Activated CD4-positive, alpha-beta T cell treated with anti-CD3 and anti-CD28 coated beads, Interleukin-2, Interleukin-4, amounts not matched to agents 100 ng/mL and 50 ng/mL, durations not matched to agents 16 hours and 8 hours (primary cell): ENCODE data around the gene FKBP1B.
"Not testable (repeated sequence)": the region's sequence is repeated elsewhere in the genome, so short reads cannot be mapped to it uniquely, and the experiment has no call there.

Experiments
- DNase-seq: peaks from one replicate; pipeline ENCODE4 v3.0.0-alpha.2; 2020; ENCODE audit warnings: low spot score

FKBP1B gene

DNA sequence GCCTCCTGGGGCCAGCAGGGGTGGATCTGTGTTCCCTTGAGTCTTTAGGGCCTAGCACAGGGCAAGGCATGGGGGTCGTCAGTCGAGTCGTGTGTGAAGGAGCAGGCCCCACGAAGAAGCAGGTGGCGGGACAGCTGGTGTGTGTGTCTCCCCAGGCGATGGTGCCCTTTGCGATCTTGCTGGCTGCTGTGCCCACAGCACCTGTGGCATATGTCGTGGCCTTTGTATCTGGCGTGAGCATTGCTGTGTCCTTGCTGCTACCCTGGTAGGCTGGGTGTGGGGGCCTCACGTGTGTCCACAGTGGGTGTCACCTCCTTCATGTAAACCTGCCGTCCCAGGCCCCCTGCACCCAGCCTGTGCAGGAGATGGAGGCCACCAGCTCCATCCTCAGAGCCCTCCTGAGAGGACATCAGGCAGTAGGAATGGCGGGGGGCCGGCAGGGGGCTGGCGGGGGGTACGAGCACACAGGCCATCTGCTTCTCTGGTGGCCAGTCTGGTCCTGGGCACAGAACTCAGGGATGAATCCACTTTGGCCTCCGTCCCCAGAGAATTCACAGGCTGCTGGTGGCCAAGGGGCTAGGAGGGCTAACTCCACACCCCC is 26.5 kb upstream of the FKBP1B start:
- DNase-seq = no peak

DNA sequence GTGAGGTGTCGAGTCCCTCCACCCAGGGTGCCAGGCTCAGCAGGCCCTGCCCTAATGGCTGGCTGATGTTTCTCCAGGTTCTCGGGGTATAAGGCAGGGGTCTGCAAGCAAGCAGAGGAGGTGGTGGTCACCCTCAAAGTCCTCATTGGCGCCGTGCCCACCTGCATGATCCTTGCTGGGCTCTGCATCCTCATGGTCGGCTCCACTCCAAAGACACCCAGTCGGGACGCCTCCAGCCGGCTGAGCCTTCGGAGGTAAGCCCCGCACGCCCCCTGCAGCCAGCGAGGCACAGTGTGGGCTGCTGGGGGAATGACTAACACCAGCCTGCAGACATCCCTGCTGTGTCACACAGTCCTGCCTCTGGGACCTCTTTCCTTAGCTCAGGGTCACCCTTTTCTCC is 25.5 kb upstream of the FKBP1B start:
- no peak for DNase-seq

DNA sequence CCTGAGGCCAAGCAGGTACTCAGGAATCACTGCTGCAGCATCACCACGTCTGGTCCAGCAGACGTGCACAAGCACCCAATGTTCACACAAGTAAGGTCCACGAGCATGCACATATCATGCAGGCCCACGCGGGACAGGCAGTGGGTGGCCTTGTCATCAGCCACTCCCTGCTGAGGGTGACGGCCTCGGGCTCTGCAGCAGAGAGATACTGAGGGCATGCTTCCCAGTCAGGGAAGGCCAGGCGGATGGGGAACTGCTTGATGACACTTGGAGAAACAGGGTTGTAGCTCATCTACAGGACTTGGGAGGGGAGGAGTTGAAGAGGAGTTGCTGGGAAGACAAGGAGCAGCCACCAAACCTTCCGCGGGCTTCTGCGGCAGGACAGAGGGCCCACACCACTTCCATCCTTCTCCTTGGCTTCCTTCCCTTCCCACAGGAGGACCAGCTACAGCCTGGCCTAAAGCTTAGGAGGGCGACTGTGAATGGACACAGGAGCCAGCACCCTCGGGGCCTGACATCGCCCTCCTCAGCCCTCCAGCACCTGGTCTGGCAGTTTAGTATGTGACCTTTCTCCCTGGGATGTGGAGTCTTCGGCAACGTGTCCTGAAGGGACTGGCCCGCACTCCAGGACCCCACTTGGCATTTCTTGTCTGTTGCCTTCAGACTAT is 24.4 kb upstream of the FKBP1B start:
- DNase-seq = no peak

DNA sequence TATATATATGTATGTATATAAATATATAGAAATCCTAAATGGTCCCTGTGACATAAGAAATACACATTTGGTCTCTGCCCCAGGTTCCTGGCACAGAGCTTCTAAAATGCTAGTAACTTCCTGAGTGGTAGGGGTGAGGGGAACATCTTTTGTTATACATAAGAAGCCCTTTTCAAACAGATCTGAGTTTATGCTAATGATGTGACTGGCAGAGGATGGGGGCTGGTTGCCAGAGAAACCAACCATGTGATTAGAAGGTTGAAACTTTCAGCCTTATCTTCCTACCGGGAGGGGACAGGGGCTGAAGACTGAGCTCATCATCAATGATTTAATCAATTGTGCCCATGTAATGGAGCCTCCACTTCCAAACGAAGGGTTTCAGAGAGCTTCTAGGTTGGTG is 23.3 kb upstream of the FKBP1B start:
- DNase-seq = no peak

DNA sequence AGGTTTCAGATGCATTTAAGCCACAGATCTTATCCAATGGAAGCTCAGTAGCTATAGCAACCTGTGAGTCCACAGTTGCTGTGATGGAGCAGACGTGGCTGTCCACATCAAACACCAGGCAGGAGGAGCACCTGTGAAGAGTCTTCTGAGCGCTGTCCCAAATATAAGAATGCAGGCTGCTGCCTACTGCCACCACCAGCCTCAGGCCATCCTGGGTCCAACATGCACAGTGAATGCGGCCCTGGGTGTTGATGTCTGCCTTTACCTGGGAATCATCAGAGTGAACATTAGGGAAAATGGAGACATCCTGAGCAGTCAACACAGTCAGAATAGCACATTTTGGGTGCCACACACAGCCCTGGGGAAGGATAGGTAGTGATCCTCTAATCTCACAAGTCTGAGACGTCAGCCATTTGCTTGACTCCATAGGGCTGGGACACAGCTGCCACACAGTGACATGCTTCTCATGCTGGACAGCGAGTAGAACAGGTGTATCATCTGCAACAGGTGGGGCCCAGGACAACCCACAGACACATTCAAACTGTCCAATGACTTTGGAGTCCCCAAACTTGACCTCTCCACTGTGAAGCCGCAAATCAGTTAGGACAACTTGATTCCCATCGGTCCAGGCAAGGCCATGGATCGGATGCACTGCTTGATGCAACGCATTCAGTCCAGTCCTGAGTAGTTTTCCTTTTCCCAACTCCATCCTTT is 10.6 kb upstream of the FKBP1B start:
- DNase-seq = no peak

DNA sequence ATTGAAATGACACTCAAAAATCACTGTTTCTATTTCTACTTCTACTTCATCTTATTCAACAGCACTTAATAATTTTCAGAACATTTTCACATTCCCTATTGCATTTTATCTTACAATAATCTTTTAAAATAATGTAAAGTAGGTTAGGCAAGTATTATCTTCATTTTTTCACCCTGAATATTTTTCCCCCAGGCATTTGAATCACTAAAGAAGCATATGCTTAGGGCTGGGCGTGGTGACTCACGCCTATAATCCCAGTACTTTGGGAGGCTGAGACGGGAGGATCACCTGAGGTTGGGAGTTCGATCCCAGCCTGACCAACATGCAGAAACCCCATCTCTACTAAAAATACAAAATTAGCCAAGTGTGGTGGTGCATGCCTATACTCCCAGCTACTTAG is 9.0 kb upstream of the FKBP1B start:
- no peak for DNase-seq

DNA sequence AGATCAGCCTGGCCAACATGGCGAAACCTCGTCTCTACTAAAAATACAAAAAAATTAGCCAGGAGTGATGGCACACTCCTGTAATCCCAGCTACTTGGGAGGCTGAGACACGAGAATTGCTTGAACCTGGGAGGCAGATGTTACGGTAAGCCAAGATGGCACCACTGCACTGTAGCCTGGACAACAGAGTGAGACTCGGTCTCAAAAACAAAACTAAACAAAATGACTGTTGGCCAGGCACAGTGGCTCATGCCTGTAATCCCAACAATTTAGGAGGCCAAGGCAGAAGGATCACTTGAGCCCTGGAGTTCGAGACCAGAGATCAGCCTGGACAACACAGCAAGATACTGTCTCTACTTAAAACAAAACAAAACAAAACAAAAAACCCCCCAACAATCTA is 6.4 kb upstream of the FKBP1B start:
- DNase-seq = not testable (repeated sequence)

DNA sequence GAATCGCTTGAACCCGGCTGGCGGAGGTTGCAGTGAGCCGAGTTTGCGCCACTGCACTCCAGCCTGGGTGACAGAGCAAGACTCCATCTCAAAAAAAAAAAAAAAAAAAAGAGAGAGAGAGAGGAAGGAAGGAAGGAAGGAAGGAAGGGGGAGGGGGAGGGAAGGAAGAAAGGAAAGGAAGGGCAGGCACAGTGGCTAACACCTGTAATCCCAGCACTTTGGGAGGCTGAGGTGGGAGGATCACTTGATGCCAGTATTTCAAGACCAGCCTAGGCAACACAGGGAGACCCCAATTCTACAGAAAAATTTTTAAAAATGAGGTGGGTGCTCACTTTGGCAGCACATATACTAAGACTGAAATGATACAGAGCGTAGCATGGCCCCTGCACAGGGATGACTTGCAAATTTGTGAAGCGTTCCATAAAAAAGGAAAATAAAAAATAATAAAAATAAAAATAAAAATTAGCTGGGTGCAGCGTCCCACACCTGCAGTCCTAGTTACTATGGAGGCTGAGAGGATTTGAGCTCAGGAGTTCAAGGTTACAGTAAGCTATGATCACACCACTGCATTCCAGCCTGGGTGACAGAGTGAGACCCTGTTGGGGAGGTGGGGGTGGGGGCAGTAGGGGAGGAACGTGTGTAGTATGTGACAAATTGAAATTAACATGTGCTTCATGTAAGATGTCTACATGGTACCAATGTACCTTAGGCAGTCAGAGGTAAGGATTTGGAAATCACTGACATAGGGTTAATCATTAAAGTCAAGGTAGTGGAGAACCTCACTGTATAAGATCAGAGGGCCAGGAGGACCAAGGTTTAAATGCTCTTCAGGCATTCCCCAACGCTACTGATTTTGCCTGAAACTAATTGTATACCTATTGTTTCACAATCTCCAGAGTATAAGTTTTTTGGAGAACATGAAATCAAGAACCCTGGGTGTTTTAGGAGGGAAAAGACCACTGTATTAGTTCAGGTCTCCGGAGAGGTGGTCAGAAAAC is 3.7 kb upstream of the FKBP1B start:
- DNase-seq = no peak

DNA sequence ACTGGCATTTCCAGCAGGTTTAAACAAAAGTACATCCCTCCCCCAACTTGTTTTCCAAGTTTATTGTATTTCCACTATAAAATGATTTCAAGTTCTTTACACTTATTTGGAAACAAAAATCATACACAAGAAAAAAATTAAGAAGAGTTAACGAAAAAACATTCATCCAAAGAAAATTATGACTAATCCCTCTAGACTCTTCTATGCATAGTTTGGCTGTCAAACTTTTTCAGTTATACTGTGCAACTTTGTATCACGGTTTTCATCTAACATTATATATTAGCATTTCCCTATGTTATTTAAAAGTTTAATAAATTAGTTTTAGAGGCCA is 3.0 kb upstream of the FKBP1B start:
- no peak for DNase-seq

DNA sequence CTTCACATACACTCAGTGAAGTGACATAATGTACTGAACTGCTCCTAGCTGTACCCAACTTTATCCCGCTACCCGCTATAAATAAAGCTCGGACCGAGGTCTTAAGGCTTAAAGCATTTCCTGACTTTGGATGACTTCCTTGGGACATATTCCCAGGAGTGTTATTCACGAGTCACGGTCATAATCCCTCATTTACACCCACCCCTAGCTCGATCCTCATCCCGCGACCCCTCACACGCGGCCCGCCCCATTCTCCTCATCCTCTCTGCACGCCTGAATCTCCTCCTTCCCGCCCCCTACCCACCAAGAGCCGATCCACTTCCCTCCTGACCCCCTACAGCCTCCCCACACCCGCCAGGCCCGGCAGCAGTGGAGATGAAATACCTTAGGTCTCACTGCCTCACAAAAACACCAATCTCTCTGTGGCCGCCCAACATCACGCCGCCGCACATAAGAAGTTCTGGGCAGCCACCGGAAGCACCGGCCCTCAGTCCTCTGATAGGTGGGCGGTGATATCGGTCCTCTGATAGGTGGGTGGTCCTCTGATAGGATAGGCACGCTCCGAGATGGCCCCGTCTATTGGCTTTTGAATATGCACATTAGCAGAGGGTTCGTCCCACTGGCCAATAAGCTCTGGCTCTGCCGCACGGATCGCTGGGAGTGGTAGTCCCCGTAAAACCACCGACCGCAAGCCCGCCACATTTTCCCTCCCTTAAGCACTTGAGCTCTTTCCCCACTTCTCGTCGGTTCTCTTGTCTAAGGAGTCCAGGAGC is 2.4 kb upstream of the FKBP1B start, which contains the start of gene WDCP:
Gene WDCP (minus strand): TSS at position 462 of the 773 bp plus-strand sequence. CDS start 7,897 bp downstream, outside the sequence.
- DNase-seq = peak; percentile 98

DNA sequence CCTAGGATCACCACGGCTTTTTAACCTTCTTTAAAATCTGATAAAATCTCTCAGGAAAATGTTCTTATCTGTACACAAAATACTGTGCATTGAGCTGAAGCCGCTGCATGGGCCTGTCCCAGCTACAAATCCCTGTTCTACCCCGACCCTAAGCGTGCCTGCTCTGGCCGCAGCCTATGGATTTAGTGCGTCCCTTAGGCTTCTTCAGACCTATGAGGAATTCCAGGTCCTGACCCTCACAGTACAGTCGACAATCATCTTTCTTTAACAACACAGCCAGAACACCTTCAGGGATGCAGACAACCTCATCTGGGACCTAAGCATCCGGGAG is 1.9 kb upstream of the FKBP1B start:
- no peak for DNase-seq

DNA sequence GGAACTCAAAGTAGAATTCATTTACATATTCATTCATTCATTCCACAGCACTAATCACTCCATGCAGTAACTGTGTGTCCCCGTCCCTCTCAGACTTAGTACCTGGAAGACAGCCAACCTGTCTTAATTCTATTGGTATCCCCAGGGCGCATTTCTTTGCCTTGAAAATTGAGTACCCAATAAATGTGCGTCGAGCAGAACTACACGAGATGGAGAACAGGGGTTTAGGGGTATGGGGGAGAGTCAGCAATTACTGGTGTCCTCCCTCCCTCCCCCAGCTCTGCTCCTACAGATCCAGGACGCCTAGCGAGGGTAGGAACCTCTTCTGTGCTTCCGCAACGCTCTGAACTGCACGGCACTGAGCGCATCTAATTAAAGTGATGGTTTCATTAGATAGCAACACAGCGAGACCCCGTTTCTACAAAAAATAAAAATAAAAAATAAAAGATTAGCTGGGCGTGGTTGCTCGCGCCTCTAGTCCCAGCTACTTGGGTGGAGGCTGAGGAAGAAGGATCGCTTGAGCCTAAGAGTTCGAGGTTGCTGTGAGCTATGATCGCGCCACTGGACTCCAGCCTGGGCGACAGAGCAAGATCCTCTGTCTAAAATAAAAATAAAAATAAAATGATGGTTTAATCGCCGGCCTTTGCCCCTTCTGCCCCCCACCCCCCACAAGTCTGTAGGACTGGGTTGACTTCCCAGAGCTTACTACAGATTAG is 614 bp upstream of the FKBP1B start:
- no peak for DNase-seq

DNA sequence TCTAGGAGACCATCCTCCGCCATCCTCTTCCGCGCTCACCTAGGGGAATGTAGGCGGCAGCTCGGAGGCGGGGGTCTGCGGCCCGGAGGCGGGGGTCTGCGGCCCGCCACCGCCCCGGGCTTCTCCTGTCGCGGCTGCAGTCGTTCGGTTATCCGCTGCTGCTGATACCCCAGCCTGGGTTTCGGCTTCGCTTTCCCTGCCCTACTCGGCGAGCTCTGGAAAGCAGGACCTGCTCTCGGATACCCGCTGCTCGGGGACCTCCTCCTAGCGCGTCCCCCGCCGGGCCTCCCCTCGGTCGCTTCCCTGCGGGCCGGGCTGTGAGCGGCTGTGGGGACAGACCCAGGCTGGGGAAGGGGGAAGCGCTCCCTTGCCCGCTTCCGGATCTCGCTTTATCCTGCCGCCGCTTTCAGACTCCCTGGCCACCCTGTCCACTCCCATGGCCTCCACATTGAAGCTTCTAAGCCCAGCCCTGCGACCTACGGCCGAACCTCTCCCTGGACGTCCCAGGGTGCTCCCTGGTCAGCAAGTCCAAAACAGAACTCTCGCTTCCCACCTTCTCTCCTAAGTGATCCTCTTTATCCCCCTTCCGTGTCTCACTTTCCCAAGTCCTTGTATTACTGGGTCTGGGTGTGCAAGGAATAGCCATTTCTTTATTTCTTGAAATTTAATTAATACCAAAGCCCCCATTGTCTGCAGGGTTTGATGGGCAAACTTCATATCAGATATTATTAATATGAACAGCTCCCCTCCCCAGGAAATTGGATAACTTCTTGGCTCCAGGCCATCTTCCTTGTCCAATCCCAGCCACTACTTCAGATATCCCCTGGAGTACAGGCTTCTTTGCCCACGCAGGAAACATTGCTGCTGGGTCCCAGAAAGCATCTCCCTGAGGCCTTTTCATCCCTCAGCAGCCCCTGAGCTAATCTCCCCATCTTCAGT is 769 bp downstream of the FKBP1B start:
- DNase-seq = no peak

DNA sequence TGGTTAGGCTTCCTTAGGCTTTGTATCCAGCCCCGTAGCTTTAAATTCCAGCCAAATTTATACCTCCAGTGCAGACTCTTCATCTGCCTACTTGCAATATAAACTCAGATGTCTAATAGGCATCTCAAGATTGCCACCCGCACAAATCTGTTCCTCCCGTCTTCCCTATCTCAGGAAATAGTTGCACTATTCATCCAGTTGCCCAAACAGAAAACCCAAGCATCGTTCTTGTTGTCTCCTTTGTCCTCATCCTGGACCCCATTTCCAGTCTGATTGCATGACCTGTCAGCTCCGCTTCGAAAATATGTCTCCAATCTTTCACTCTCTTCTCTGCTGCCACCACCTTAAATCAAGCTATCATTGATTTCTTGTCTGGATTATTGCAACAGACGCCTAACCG is 2.3 kb downstream of the FKBP1B start:
- no peak for DNase-seq

DNA sequence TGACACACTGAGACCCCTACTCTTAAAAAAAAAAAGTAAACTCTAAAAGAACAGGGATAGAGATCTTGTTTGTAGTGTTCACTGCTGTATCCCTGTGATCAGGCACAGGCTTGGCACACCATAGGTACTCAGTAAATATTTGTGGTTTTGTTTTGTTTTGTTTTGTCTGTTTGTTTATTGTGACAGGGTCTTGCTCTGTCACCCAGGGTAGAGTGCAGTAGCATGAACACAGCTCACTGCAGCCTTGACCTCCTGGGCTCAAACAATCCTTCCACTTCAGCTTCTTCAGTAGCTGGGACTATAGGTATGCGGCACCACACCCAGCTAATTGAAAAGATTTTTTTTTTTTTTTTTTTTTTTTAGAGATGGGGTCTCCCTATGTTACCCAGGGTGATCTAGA is 3.4 kb downstream of the FKBP1B start:
- no peak for DNase-seq

DNA sequence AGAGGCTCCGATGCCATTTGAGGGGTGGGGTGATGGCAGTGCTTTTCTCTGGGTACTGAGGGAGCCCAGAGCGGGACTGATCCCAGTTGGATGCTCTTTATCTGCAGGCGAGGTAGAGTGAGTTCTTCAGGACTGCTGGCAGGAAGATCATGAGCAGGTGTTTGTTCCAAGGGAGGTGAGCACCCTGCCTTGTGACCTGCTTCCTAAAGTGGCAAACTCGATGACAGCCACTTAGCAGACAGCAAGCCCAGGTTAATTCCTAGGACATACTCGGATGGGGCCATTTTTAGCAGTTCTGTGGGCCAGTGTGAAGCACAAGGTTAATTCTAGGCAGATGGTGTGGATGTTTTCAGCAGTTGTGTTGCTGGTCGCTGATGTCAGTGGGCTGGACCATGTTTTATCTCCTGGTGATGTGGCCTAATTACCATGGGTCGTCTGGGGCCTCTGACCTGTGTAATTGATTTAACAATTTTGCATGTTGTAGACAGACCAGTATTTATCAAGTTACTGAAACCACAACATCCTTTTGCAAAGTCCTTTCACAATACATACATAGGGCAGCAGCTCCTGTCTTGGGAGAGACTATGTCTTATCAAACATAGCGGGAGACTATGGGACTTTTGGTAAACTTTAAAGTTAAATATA is 4.9 kb downstream of the FKBP1B start:
- no peak for DNase-seq

DNA sequence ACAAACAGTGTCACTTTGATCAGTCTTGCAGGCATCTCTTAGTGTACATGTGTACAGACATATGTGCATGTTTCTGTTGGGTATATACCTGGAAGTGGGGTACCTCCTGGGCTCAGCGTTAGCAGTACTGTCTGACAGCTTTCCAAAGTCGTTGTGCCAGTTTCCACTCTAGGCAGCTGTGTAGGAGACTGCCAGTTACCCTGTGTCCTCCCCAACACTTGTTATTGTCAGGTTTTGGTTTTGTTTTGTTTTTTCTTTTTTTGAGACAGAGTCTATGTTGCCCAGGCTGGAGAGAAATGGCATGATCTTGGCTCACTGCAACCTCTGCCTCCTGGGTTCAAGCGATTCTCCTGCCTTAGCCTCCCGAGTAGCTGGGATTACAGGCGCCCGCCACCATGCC is 6.2 kb downstream of the FKBP1B start:
- DNase-seq = no peak

DNA sequence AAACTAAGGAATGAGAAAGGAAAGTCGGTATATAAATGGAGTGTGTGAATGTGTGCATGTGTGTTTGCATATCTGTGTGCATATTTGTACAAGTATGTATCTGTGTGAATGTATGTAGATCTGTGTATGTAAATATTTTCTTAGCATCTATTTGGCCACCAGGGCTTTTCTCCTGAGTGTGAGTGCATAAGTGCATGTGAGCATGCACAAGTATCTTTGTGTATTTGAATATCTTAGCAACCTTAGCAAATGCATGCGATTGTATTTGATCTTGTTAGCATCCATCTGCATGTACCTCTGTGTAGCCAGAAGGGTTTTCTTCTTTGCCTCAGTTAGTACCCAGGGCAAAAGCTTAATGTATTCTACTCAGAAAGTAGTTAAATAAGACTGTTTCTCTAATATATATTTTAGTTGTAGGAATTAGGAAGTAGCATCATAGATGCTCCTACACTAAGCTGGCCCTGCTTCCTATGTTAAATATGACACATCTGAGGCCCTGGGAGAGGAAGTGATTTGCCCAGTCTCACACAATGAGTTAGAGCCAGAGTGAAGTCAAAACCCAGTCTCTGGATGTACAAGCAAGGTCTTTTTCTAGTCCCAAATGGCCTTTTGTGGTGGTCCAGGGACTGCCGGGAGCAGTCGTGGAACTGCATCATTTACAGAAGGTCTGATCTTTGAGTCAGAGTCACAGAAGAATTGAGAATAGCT is 9.2 kb downstream of the FKBP1B start:
- DNase-seq = no peak

DNA sequence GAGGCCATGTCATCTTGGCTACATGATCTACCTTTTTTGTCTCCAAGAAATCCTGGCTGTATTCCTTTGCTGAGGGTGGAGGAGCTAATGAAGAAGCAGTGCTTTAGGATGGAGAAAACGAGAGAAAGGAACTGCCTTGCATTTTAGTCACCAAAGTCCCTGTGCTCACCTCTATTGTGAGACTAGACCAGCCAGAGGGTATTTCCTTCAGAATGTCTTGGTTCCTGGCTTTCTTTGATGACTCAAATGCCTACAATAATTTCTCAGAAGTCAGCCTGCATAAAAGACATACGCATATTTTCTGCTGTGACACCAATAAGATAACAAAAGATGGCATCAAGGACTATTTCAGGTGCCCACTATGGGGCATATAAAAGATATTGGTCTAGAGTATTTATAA is 15.8 kb downstream of the FKBP1B start:
- DNase-seq = no peak
